ENCODE results near the gene TRIM15. TPM values are rescaled to one million over a fixed set of nuclear protein-coding genes. Genes with fewer than 3 reads are reported as not detected.

The TRIM15 gene
- total RNA-seq, 1 experiment from 2014 or later, result 0.35 TPM

GRCh38 chr6:30135757-30136156 is 27.6 kb upstream of the TRIM15 start, which contains the start of gene TRIM40:
TSS of gene TRIM40 (plus strand) at chr6:30136140. CDS start at chr6:30137037, 897 bp downstream.
- peaks cover 4% of the 10 kb centered on the region for H3K4me1 Mint-ChIP-seq
- DNase-seq (ENCODE audit: low spot score) (no peak), ATAC-seq (no peak)
- peaks cover 54% of the 10 kb centered on the region for H3K27me3 Mint-ChIP-seq (ENCODE audit: low read depth)
- ChIA-PET POLR2A (no interaction called here), CTCF (interaction anchor here (1.0 kb wide), 1 partner anchor 33 kb away, joined by 5 read pairs; no protein-coding TSS in a partner anchor)
- TF ChIP-seq NFYB (CRISPR knock-in tag; conservative IDR thresholded peaks at IDR 0.05; ENCODE audit: low read depth), result no peak
- TF ChIP-seq SMAD3 (CRISPR knock-in tag; IDR thresholded peaks at IDR 0.05; ENCODE audit: borderline replicate concordance), result no peak
- no peak for TF ChIP-seq ZNF423 (CRISPR knock-in tag; IDR thresholded peaks at IDR 0.05)
- no peak for TF ChIP-seq E2F1 (CRISPR knock-in tag; IDR thresholded peaks at IDR 0.05)
- TF ChIP-seq ZMAT4 (CRISPR knock-in tag; IDR thresholded peaks at IDR 0.05), result no peak
- no peak for TF ChIP-seq IRF1 (CRISPR knock-in tag; IDR thresholded peaks at IDR 0.05)
- no peak for TF ChIP-seq TEAD4 (CRISPR knock-in tag; IDR thresholded peaks at IDR 0.05)
- no peak for TF ChIP-seq KAT7 (CRISPR knock-in tag; IDR thresholded peaks at IDR 0.05; ENCODE audit: borderline replicate concordance)
- no peak for TF ChIP-seq OVOL2 (CRISPR knock-in tag; IDR thresholded peaks at IDR 0.05; ENCODE audit: borderline replicate concordance)
- TF ChIP-seq CREM (CRISPR knock-in tag; IDR thresholded peaks at IDR 0.05), result no peak
- TF ChIP-seq ESRRA (CRISPR knock-in tag; IDR thresholded peaks at IDR 0.05; ENCODE audit: borderline replicate concordance), result no peak
- TF ChIP-seq ZBTB21 (CRISPR knock-in tag; IDR thresholded peaks at IDR 0.05; ENCODE audit: borderline replicate concordance), result no peak
- TF ChIP-seq ZSCAN18 (CRISPR knock-in tag; IDR thresholded peaks at IDR 0.05), result no peak
- TF ChIP-seq GRHL2 (CRISPR knock-in tag; IDR thresholded peaks at IDR 0.05; ENCODE audit: insufficient replicate concordance, severe bottlenecking), result no peak
- no peak for TF ChIP-seq E2F5 (CRISPR knock-in tag; IDR thresholded peaks at IDR 0.05)
- TF ChIP-seq AR (CRISPR knock-in tag; IDR thresholded peaks at IDR 0.05), result no peak
- no peaks in the 10 kb centered on the region for H3K36me3 Mint-ChIP-seq
- no peak within 1 kb of the TSS for H3K4me3 Mint-ChIP-seq
- H3K9me3 Mint-ChIP-seq, result no peaks in the 10 kb centered on the region
- no peak within 1 kb of the TSS for H3K27ac Mint-ChIP-seq

GRCh38 chr6:30136570-30137286 is 26.6 kb upstream of the TRIM15 start:
- H3K4me1 Mint-ChIP-seq, result no peaks in the 10 kb centered on the region
- CTCF ChIA-PET, result no interaction called here
- no peaks in the 10 kb centered on the region for H3K36me3 Mint-ChIP-seq
- H3K27ac Mint-ChIP-seq, result no peak overlapping the region
- no peak for DNase-seq (ENCODE audit: low spot score)
- no peak overlapping the region for H3K4me3 Mint-ChIP-seq
- POLR2A ChIA-PET, result no interaction called here
- H3K9me3 Mint-ChIP-seq, result no peaks in the 10 kb centered on the region
- no peak for ATAC-seq
- H3K27me3 Mint-ChIP-seq (ENCODE audit: low read depth), result peaks cover 50% of the 10 kb centered on the region
- TF ChIP-seq ZNF263 (CRISPR knock-in tag; IDR thresholded peaks at IDR 0.05; ENCODE audit: low read depth), result no peak
- no peak for TF ChIP-seq ETV6 (CRISPR knock-in tag; IDR thresholded peaks at IDR 0.05)
- TF ChIP-seq FOXK1 (CRISPR knock-in tag; IDR thresholded peaks at IDR 0.05), result no peak
- no peak for TF ChIP-seq USF2 (CRISPR knock-in tag; IDR thresholded peaks at IDR 0.05)
- no peak for TF ChIP-seq TP53 (CRISPR knock-in tag; IDR thresholded peaks at IDR 0.05)
- TF ChIP-seq FOXP4 (CRISPR knock-in tag; IDR thresholded peaks at IDR 0.05), result no peak
